HepG2 (cell line): Measurements from ENCODE around the gene ITGB6. TPM values are rescaled to one million over a fixed set of nuclear protein-coding genes. Genes with fewer than 3 reads are reported as not detected.

Source experiments
- polyA plus RNA-seq, 8 experiments: library from polyadenylated mRNA; depleted of rRNA in 3 of 8; stranded (reverse) in 7 of 8; unstranded in 1 of 8; fragments of >200 nt; fragmentation: Illumina TruSeq in 4 of 8; extraction: Trizol in 4 of 8; gene quantifications; 2 replicates each; pipeline versions ENCODE4 v1.2.1 to v1.2.3, GENCODE V29; 2011 to 2016; ENCODE audit warnings: low read depth in 4 of 8, missing spikeins in 1 of 8, mixed read lengths in 1 of 8; ENCODE audit not compliant: insufficient read depth in 1 of 8
- total RNA-seq, 5 experiments: library from RNA; depleted of rRNA; stranded (reverse); fragments of >200 nt; fragmentation: Illumina TruSeq; extraction: Trizol; gene quantifications; 2 replicates each; pipeline ENCODE4 v1.2.3, GENCODE V29; 2016; ENCODE audit warnings: low read depth in 1 of 5

The ITGB6 gene
- total and polyA plus RNA-seq, 2 of the 13 experiments (the other 11 are each of a cell fraction or from before 2014, with no cell fraction given), result not detected

Other genes starting within 250 kb of the ITGB6 start
- gene PLA2R1, start 137.7 kb downstream of the ITGB6 start, total RNA-seq (2016; rRNA removed; fragmentation: Illumina TruSeq; extraction: Trizol), result not detected in 2 replicates
- gene PLA2R1, start 137.7 kb downstream of the ITGB6 start, polyA plus RNA-seq (2011; rRNA removed), result not detected in 2 replicates